HG03097 (cell line): ENCODE results near the gene UCKL1.
A peak's percentile ranks its signal among the peaks of the same experiment; 100 is the strongest.

Experiments
- ATAC-seq: cut with Tn5 transposase; IDR thresholded peaks from one replicate; pipeline ENCODE4 v1.9.1; 2021; ENCODE audit not compliant: unreplicated experiment, low FRiP score

Gene UCKL1

DNA sequence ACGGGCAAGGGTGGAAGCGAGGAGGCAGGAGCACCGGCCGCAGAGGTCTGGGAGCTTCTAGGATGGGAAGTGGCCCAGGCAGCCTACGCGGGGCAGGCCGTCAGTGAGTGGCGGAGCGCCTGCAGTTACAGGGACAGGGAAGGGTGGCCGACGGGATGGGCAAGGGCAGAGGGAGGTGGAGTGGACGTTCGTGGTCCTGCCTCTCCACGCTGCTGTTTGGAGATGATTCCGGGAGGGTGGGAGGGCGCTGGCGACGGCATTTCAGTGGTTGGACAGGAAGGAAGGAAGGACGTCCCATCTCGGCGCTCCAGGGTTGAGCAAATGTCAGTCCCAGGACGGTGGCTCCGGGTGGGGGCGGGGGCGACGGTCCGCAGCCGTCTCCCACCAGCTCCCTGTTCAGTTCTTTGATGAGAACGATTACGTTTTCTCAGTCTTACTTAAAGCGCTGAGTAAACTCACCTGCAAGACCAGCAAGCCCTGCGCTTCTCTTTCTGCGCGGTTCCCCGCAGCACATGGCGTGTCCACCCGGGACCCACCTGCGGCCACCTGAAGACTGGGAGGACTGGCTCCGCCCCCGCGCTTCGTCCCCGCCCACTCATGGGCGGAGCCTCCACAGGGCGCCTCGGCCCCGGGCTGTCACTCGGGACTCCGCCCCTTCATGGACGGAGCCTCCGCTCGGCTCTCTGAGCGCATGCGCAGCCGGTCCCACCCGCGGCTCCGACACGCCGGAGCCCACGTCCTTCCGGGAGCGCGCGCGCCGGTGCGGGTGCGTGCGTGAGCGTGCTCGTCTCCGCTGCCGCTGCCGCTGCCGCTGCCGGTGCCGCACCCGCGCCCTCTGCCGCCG, 61.6 kb downstream of the UCKL1 start, which contains the start of gene DNAJC5:
Gene DNAJC5 (plus strand): TSS at position 769 of the 844 bp plus-strand sequence. CDS start 33,220 bp downstream, outside the sequence.
- peak; percentile 74 for ATAC-seq

DNA sequence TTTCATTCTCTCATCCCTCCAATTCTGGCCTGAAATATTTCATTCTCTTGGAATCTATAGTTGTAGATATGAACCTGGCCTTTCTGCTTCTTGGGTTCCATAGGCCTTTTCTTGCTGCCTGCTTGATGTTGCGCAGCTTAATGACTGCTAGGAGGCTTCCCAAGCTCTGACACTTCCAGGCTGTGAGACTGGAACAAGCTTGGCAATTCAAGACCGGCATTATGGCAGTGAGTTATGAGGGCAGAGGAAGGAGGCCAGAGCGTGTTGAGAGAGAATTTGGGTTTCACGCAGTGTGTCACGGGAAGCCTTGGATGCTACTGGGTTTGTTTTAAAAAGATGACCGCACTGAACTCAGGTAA, 62.2 kb downstream of the UCKL1 start:
- ATAC-seq = no peak

DNA sequence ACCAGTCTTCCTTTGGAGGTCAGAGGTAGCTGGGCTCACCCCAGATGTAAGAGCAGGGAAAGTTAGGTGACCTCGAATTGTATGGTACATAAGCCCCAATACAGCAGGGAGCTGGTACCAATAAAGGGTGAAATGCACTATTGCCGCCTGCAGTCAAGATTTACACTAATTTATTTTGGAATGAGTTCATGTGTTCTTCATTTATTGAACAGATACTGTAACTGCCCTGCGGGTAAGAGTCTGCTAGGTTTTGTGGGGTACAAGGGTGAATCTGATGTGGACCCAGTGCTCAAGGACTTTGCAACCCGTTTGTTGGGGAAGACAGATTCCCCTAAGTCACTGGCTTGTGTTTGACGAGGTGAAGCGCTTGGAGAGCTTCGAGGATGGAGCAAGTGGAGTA, 63.8 kb downstream of the UCKL1 start:
- no peak for ATAC-seq

DNA sequence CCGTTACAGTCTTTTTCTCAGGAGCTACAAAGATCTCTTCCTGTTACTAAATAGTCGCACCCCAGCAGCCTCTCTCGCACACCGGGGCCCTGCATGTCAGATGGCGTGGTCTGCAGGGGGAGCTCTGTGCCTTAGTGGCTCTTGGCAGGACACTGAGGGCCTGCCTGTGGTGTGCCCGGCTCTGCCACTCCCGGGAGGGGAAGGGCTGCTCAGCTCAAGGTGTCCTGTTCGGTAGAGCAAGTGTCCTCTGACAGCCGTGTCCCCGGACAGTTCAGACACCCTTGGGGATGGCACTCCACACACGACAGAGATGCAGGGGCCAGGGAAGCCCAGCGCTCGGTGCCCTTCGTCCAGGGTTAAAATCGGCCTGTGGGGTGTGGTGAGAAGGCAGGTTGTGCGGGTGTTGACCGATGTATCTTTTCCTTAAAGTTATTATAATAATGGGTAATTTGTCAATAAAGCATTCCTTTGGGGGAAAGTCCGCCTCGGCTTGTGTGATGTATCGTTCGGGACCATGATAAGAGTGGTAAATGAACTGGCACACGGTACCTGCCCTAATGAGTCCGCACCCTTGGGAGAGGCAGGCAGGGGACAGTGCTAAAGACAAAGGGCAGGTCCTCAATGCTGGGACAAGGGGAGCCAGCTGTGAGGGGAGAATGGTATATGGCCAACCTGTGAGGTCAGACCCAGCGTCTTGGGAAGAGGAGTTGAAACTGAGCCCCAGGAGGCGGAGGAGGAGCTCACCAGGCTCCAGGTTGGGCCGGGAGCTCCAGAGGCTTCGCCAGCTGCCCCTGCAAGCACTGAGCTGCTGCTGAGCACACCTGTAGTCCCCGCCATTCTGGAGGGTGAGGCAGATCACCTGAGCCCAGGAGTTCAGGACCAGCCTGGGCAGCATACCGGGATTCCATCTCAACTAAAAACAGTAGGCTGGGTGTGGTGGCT, 64.9 kb downstream of the UCKL1 start:
- no peak for ATAC-seq

DNA sequence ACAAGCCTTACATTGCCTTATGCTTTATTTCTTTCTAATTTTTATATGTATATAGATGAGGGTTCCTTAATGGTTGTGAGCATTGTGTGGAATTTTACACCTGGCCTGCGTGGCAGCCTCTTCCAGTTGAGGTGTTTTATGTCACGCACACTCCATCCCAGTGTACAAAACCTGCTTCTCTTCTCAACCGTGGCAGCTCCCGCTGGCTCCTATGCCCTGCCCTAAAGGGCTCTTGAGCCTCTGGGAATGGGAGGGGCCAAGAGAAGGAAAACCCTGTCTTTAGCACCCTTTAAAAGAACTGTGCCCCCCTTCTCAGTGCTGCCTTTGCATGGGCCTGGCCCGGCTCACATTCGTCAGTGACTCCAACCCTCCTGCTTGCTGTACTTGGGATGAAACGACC, 65.6 kb downstream of the UCKL1 start:
- no peak for ATAC-seq

DNA sequence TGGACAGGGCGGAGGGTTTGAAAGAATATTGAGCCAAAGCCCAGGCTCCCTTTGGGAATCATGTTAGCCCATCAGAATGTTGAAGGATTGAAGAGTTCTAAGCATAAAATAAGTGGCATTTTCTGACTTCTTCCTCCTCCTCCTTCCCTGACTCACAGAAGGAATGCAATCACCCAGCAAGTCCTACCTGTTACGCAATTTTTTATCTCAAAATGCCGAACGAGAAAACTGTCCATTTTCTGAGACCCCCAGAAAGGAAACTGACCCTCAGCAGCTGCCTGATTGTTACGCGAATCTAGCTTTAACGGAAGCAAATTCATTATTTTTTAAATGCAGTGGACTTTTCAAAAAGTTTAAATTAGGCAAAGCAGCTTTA, 66.0 kb downstream of the UCKL1 start:
- ATAC-seq = no peak
